Panc1 (cell line): ENCODE results near the gene LCT.

Experiments
- CTCF ChIP-seq: fragments of 450-650 bp; IDR thresholded peaks from 2 replicates; pipeline ENCODE4 v1.5.1; 2017; ENCODE audit warnings: mild to moderate bottlenecking
- SIN3A ChIP-seq: IDR thresholded peaks from 2 replicates; pipeline ENCODE4 v1.6.1; 2012; ENCODE audit warnings: low read depth, mild to moderate bottlenecking, low read length, moderate library complexity, borderline replicate concordance; ENCODE audit not compliant: insufficient read depth

- TF ChIP-seq CTCF: no peak
- TF ChIP-seq SIN3A: no peak
Observed at GRCh38 chr2:135839713-135840112, 2.7 kb upstream of the LCT start.
